H4 (cell line): ENCODE data around the gene MTG1. TPM values are rescaled to one million over a fixed set of nuclear protein-coding genes. Genes with fewer than 3 reads are reported as not detected.

ENCODE experiments used
- DNase-seq: peaks from one replicate; pipeline ENCODE4 v3.0.0-alpha.2; 2015; ENCODE audit warnings: low spot score
- total RNA-seq: library from RNA; depleted of rRNA; stranded (reverse); fragments of >200 nt; shearing (Covaris generic); gene quantifications from 2 replicates; pipeline ENCODE4 v1.2.3, GENCODE V29; 2014; rRNA removed

MTG1 gene, protein sequence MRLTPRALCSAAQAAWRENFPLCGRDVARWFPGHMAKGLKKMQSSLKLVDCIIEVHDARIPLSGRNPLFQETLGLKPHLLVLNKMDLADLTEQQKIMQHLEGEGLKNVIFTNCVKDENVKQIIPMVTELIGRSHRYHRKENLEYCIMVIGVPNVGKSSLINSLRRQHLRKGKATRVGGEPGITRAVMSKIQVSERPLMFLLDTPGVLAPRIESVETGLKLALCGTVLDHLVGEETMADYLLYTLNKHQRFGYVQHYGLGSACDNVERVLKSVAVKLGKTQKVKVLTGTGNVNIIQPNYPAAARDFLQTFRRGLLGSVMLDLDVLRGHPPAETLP
- total RNA-seq = 22.5 and 25.7 TPM in 2 replicates

DNA sequence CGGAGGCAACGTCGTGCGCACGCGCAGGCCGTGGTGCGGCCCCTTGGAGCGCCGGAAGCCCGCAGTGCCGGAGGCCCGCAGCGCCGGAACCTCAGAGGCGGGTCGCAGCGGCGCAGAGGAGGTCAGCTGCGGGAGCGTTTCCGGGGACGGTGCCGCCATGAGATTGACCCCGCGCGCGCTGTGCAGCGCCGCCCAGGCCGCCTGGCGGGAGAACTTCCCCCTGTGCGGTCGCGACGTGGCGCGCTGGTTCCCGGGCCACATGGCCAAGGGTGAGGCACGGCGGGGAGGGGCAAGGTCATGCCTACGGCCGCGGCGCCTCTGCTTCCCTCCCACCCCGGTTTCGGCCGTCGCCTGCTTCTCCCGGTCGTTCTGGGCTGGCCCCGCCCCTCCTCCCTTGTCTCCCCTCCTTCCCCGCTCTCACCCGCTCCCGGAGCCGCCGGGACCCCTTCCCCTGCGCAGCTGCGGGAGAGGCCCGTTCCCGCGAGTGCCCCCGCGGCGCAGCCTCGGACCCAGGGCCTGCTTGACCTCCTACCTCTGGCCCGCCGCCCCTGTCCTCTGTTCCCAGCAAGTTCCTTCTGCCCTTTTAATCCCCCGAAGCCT lies at the start of gene MTG1:
MTG1 (plus strand) TSS at position 94 of the 600 bp plus-strand sequence; CDS start at position 158, 64 bp downstream.
- peak; percentile 80 for DNase-seq

DNA sequence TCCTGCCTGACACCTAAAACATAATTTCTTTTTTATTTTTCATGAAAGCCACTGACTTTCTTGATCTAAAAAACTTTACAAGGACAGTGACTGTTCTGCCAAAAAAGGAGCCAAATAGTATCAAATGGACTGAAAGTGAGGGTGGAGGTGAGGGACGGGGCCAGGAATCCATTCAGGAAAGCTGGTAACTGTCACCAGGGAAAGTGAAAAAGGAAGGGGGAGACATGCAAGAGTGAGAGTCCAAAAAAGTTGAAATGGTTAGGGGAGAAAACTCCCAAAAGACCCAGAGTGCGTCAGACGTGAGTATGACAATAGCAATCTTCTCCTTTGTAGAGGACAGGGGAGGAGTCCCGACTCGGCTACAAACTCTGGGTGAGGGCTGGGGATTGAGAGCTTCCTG lies 49.7 kb upstream of the MTG1 start:
- no peak for DNase-seq

DNA sequence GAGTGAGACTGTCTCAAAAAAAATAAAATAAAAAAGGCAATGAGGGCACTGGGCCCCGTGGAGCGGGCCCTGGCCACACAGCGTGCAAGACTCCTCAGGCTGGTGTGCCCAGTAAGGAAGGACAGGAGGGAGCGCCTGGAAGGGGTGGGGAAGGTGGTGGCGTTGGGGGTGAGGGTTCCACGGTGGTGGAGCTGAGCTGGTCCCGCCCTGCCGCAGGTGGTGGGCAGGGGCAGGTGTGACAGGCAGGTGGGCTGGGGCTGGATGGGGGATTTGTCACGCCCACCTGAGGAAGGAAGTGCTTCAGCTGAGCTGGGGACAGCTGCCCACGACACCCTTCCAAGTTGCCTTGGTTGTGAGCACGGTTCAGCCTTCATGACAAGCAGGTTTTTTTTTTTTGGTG lies 47.5 kb upstream of the MTG1 start:
- no peak for DNase-seq

DNA sequence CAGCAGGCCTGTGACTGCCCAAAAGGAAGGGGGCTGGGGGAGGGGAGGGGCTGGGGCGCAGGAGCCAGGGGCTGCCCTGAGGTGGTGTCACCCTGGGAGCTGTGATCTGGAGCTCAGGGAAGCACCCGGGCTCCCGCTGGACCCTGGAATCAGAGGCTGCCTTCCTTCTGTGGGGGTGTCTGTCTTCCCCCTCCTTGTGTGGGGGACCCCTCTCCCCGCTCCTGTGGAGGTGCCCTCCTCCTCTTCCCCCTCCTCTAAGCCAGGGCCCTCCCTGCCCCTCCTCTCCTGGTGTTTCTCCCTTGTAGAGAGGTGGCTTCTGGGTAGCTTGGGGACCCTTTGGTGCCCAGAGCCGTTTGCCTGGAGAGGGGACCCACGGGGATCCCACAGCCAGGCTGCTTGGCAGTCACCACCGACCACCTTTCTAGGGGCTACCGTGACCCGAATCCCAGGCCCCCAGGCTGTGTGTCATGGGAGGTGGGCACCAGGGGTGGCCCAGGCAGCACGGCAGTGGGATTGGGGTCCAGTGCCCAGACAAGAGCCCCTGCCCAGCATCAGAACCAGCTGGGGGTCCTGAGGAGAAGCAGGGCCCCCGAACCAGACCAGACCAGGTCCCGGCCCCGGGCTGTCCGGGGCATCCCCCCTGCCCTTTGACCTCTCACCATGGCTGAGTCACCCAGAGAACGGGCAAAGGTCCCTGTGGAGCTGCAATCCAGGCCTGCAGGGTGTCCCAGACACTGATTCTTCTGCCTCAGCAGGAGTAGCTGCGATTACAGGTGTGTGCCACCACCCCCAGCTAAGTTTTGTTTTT lies 46.0 kb upstream of the MTG1 start:
- no peak for DNase-seq

DNA sequence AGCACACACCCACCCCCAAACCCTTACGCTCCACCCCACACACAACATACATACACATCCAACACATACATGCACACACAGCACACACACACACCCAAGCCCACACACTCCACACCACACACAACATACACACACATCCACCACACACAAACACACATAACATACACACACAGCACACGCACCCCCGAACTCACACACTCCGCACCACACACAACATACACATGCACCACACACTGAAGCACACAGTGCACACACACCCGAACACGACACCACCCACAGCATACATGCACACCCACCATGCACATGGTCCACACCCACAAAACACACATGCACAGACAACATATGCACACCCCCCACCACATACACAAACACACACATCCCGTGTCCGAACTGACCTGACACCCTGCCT lies 44.8 kb upstream of the MTG1 start:
- DNase-seq = no peak

DNA sequence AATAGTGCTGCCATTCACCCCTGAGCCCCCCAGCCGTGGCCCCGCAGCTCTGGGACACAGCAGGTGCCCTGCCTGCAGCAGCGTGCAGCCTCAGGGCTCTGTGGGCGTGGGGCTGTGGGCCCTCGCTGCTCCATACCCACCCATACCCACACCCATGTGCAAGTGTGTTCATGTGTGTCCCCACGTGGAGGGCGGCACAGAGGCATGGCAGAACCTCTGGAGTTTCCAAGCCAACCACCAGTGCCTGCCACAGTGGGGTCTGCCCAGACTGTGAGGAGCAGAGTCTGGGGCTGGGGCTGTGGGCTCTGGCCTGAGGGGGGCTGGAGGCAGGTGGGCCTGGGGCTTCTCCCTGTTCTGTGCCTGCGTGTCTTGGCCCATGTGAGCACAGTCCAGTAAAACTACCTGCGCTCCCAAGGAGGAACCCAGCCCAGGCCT lies 44.4 kb upstream of the MTG1 start:
- no peak for DNase-seq

DNA sequence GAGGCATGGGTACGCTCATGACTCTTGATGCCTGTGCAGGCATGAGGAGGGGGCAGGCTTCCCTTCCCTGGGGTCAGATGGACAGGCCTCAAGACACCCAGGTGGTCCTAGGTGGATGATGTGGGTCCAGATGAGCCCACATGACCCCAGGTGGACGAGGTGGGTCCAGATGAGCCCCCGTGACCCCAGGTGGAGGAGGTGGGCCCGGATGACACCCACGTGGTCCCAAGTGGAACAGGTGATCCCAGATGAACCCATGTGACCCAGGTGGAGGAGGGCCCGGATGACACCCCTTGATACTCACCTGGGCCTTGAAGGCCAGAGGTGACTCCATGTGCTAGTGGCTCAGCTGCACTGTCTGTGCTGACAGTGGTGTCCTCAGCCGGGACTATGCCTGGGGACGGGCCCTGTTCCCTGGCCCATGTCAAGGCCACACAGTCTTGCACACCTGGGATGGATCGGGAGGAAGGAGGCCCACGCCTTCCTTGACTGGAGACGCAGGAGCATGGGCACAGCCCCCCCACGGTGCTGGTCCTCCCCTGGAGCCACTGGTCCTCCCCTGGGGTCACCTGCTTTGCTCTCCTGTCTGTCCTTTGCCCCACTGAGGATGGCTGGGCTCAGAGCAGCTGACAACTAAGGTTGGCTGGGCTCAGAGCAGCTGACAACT lies 43.5 kb upstream of the MTG1 start:
- DNase-seq = no peak

DNA sequence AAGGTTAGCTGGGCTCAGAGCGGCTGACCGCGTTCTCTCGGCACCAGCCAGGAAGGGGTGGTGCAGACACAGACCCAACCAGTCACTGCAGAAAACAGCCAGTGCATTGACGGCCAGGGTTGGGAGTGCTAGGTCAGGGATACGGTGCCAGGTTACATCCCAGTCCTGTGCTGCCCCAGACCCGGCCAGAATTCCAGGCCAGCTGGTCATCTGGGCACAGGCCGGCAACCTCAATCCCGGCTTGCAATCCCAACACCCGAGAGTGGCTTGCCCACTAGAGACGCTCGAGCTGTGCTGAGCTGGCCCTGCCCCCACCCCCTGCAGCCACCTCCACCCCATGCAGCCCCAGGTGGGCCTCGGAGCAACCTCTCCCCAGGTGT lies 43.0 kb upstream of the MTG1 start:
- no peak for DNase-seq

DNA sequence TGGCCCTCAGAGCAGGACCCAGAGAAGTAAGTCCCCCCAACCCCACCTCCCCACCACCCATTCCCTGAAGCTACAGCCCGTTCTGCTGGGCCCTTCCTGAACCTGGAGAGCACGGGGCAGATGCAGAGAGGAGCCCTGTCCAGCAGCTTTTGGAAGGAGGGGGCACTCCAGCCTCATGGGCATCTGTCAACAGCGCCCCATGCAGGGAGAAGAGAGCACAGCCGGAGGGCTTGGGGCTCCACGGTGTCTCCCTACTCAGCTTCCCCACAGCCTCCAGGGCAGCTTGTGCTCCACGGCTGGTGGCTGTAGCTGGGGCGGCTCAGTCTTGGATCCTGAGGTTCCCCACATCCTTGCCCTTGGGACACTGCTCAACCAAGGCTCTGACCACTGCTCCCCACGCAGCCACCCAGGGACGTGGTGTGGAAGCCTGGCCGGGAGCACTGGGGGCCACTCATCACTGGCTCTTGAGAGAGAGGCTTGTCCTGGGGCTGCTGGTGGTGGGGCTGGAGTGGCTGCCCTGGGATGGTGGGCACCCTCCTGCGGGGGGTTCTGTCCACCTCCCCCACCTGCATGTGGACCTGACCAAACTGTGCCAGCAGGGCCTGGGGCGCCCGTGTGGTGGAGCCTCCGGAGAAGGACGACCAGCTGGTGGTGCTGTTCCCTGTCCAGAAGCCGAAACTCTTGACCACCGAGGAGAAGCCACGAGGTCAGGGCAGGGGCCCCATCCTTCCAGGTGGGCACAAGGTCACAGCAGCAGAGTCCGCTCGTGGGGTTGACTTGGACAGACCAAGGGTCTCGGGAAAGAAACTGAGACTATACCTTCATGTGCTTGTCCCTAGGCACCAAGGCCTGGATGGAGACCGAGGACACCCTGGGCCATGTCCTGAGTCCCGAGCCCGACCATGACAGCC lies 42.3 kb upstream of the MTG1 start:
- DNase-seq = no peak

DNA sequence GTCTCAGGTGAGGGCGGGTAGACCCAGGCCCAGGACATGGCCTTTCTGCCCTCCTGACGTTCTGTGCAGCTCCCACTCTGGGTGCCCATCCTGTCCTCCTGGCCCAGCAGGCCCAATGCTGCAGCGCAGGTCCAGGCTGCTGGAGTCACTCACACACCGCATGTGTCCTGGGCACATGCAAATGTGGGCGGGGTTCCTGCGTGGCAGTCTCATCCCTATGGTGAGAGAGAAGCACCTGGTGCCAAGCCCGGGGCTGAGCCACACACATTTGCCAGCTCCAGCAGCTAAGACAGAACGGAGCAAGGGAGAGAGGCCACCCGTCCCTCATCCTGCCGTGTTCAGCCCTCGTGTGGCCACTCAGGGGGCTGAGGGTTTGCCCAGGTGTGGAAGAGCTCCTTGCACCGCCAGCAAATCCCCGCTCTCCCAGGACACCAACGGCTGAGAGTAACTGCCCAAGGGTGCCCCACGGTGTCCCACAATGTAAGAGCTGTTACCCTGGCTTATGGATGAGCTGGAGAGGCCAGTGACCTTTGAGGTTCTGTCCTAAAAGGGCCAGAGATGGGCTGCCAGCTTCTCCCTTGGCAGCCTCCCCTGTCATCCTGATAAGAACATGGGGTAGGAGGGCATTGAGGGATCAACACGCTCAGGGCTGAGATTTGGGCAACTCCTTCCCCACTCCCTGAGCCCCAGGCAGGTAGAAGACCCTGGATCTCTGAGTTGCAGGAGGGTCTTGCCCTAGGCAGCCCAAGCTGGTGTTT lies 40.6 kb upstream of the MTG1 start:
- DNase-seq = no peak

DNA sequence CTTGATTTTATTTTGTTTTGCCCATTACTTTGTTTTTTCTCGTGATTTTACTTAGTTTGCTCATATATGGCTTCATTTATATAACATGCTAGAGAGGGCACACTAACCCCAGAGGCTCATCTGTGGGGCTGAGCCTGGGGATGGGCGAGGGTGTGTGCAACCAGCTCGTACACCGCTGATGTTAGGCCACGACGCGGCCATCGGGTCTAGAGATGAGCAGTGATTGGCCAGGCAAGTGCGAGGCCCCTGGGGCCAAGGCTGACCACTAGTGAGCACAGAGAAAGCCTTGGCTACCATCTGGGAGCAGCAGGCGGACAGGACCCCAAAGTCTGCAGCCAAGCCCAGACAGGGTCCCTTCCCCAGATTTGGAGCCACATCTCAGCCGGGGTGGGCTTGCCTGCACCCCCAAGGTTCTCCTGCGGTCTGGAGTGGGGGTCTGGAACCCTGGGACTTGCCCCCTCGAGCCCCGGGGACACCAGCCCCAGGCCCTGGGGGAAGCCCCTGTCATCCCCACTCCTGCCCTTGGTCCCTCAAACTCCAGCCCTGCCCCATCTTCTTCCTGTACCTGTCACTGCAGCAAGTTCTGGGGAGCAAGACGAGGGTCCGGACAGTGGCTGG lies 39.9 kb upstream of the MTG1 start:
- no peak for DNase-seq

DNA sequence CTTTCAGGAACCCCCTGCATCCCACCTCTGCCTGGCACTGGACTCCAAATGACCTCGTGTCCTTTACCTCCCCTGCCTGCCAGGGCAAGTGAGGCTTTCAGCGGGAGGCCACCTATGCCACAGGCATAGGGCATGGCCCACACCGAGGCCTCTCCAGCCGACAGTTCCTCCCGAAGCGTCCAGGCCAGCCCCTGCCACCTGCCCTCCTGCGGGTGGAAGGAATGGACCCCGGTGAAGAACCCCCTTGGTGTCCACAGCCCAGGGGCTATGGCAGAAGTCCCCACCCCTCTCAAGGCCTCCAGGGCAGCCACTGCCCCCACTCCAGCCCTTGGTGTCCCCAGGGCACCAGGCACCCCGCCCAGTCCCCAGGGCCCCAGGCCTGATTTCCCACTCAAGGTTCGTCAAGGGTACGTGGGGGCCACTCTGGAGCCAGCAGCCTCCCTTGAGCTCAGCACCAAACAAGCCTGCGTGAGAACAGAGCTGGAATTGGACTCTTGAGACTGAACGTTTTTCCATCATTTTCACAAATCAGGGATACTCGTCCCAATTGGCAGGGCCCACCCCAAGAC lies 39.2 kb upstream of the MTG1 start:
- DNase-seq = no peak

DNA sequence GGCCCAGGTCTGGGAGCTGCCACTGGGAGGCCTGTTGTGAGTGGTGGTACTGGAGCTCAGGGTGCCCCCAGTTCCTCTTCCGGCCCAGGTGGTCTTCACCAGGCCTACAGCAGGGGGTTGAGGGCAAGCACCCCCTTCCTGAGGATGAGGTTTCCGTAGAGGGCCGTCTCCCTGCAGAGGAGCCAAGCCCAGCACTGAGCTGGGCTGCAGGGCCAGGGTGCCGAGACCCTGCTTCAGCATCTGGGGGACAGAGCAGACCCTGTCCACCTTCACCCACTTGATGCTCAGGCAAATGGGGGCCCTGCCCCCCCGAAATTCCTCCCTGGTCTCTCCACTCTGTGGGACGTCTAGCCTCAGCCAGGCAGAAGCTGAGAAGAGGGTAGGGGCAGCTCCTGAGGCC lies 38.7 kb upstream of the MTG1 start:
- DNase-seq = no peak

DNA sequence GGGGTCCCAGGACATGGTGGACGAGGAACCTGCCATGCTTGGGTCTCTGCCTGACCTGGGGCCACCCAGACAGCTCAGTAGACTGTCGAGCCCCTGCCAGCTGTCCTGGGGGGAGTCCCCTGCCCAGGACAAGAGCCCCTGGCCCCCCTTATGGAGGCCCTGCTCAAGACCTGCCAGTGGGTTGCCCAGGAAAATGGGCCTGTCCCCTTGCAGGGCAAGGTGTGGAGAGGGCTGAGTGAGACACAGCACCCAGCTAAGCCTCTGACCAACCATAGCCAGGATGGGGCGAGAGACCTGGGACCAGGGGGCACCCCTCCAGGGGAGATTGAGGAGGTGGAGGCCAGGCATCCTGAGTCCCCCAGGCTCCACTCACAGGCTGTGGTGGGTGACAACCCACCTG lies 38.0 kb upstream of the MTG1 start:
- DNase-seq = no peak

DNA sequence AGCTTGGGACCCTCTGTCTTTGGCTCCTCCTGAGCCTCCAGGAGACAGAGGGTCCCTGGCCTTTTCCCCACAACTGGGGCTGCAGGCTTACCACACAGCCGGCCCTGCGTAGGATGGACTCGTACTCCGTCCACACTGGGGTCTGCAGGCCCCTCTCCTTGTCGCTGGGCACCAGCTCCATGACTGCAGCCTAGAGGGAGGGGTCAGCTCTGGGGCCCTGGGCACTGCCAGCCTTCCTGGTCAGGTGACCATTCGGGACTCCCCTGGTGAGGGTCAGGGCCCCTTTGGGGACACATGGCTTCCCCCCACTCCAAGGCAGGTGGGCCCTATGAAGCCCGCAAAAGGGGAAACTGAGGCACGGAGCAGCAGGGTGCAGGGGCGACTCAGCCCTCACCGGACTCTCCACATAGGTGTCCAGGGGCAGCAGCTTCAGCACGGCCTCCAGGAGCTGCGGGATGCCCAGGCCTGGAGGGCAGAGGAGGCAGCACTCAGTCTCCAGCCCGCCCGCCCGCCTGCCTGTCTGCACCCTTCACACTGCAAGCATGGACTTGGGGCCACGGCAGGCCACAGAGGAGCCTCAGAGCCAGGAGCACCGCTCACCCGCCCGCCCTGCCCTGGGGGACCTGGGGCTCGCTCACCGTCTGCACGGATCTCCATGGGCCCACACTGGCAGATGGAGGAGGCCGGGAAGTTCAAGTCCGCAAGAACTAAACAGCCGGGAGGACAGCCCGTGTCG lies 37.2 kb upstream of the MTG1 start:
- no peak for DNase-seq

DNA sequence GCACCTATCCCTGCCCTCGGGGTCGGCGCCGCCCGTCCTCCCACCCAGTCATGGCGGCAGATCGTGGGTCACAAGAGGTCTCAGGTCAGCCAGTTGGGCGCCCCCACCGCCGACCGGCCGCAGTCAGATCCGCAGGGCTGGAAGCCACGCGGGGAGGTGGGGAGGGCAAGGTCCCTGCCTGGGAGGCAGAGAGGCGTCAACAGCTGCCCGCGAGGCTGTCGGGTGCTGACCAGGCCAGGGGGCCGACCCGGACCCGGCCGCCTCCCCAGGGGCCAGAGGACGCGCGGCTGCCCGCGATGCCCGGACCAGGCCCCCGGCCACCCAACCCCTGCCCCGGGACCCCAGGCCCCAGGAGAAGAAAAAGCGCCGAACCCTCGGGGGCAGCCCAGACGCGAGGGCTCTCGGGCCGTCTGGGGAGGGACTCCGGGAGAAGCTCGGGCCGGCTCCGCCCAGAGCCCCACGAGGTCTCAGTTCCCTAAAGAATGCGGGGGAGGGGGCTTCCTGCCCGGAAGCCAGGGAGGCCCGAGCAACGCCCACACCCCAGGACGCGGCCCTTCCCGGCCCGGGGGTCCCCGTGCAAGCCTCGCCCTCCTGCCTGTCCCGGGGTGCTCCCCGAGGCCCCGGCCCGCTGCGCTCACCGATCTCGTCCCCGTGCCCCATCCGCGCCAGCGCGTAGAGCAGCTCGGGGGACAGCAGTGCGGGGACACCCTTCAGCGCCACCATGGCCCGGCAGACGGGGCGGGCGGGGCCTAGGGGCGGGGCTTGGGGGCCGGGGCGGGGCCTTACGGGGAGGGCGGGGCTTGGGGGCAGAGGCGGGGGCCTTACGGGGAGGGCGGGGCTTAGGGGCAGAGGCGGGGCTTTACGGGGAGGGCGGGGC lies 36.4 kb upstream of the MTG1 start, which contains the start of gene FUOM:
FUOM (minus strand) TSS at position 735 of the 877 bp plus-strand sequence; CDS start at position 723, 12 bp downstream.
- DNase-seq = no peak

DNA sequence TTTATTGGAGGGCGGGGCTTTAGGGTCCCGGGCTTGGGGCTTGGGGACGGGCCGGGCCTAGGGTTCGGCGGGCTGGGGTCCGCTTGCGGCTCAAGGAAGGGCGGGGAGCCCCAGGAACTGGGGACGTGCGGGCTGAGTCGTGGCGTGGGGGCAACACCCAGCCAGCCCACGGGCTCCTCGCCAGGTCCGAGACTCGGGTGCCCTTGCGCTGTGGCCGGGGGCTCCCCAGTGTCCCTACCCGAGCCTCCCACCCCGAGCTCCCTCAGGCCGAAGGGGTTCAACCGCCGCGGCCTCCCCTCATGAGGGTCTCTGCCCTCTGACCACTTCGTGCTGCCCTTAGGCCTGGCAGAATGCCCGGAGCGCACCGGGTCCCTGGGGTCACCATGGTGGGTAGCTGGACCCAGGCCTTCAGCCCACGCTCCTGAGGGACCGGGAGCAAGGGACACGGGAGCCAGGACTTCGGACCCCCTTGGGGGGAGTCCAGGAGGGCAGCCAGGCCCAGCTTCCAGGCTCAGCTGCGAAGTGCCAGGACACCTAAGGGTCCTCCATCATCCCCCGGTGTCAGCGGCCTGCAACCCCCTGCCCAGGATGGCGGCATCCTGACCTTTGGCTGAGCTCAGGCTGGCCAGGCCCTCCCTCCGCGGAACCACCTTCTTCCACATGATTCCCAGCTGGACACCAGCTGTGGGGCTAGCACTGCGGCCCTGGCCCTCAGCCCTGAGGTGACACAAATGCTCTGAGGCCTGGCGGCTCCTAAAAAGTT lies 35.6 kb upstream of the MTG1 start:
- DNase-seq = no peak
